Measurements from ENCODE around the gene CREM. TPM values are rescaled to one million over a fixed set of nuclear protein-coding genes. Genes with fewer than 3 reads are reported as not detected.

Gene CREM
- total and polyA plus RNA-seq, 12 donors = 37.8 to 91.7 (median 57.6) TPM

DNA sequence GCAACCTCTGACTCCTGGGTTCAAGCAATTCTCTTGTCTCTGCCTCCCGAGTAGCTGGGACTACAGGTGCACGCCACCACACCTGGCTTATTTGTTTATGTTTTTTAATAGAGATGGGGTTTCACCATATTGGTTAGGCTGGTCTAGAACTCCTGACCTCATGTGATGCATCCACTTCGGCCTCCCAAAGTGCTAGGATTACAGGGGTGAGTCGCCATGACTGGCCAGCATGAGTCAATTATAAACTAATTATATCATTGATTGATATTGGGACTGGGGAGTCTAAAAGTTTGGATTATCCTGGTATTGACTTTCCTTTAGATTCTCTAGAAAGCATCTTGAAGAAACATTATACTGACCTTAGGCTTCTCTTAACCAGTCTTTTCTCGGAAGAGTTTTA lies 135.8 kb downstream of the CREM start:
- 96 to 97% methylated on average over 5 of the region's 5 CpGs for WGBS, 2 donors
- no peak for DNase-seq
- Histone ChIP-seq H3K27me3 (no peaks in the 10 kb centered on the region), H3K4me1 (peaks cover 0 to under 1% (median 0%) of the 10 kb centered on the region in 9 donors), H3K9me3 (peaks cover 0 to 12% (median 8%) of the 10 kb centered on the region in 11 donors), H3K36me3 (no peaks in the 10 kb centered on the region), H3K4me3 (no peak overlapping the region), H3K27ac (no peak overlapping the region)
- intact Hi-C loops (cut with DNase I) = no loop called here
- TF ChIP-seq, protein P1, sequence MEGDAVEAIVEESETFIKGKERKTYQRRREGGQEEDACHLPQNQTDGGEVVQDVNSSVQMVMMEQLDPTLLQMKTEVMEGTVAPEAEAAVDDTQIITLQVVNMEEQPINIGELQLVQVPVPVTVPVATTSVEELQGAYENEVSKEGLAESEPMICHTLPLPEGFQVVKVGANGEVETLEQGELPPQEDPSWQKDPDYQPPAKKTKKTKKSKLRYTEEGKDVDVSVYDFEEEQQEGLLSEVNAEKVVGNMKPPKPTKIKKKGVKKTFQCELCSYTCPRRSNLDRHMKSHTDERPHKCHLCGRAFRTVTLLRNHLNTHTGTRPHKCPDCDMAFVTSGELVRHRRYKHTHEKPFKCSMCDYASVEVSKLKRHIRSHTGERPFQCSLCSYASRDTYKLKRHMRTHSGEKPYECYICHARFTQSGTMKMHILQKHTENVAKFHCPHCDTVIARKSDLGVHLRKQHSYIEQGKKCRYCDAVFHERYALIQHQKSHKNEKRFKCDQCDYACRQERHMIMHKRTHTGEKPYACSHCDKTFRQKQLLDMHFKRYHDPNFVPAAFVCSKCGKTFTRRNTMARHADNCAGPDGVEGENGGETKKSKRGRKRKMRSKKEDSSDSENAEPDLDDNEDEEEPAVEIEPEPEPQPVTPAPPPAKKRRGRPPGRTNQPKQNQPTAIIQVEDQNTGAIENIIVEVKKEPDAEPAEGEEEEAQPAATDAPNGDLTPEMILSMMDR (IDR thresholded peaks at IDR 0.05) = no peak
- ATAC-seq = no peak

Small RNAs within 50 kb of the gene (microRNA-seq; reads per million reads assigned to microRNA genes)
- gene MIR3611 = 5.4 to 5.6 reads per million in 2 donors

Other genes starting within 250 kb of the CREM start
- gene CUL2, start 36.5 kb upstream of the CREM start, total RNA-seq = 10 to 100 TPM; 28.3 to 39.8 (median 38.0) TPM
- gene CUL2, start 36.5 kb upstream of the CREM start, polyA plus RNA-seq = 10 to 100 TPM in 1 of 2 donors, 1 to 10 TPM in 1; 5.7 to 15.3 TPM
- gene CCNY, start 209.7 kb downstream of the CREM start, total RNA-seq = 10 to 100 TPM; 69.9 to 99.4 (median 90.1) TPM
- 10 to 100 TPM; 26.0 to 32.3 TPM for gene CCNY, start 209.7 kb downstream of the CREM start, polyA plus RNA-seq

All from heart right ventricle (tissue), 16 donors.